Fibroblast of skin of back (primary cell): ENCODE measurements around the gene NOL4L.

ENCODE experiments used
- DNase-seq: peaks from one replicate; pipeline ENCODE4 v3.0.0-alpha.2; 2013

The NOL4L gene

GRCh38 chr20:32560482-32560988 is 24.6 kb downstream of the NOL4L start:
- DNase-seq = no peak

GRCh38 chr20:32559753-32560380 is 25.3 kb downstream of the NOL4L start:
- no peak for DNase-seq

GRCh38 chr20:32559205-32559752 is 25.9 kb downstream of the NOL4L start:
- no peak for DNase-seq

- DNase-seq = no peak
Observed at GRCh38 chr20:32558526-32558925, 26.6 kb downstream of the NOL4L start.

GRCh38 chr20:32557319-32557718 is 27.8 kb downstream of the NOL4L start:
- no peak for DNase-seq

- DNase-seq = no peak
Observed at GRCh38 chr20:32556312-32557184, 28.6 kb downstream of the NOL4L start.

GRCh38 chr20:32555584-32555983 is 29.5 kb downstream of the NOL4L start:
- no peak for DNase-seq

- no peak for DNase-seq
Observed at GRCh38 chr20:32554965-32555289, 30.2 kb downstream of the NOL4L start.

GRCh38 chr20:32553618-32554017 is 31.5 kb downstream of the NOL4L start:
- DNase-seq = no peak

- DNase-seq = no peak
Observed at GRCh38 chr20:32551693-32552092, 33.4 kb downstream of the NOL4L start.

GRCh38 chr20:32549842-32550241 is 35.3 kb downstream of the NOL4L start:
- DNase-seq = no peak

- DNase-seq = no peak
Observed at GRCh38 chr20:32547753-32548034, 37.4 kb downstream of the NOL4L start.

- no peak for DNase-seq
Observed at GRCh38 chr20:32546918-32547752, 38.0 kb downstream of the NOL4L start.

GRCh38 chr20:32544893-32545840 is 40.0 kb downstream of the NOL4L start:
- DNase-seq = peak; percentile 84

GRCh38 chr20:32544260-32544722 is 40.8 kb downstream of the NOL4L start:
- no peak for DNase-seq

GRCh38 chr20:32543570-32544259 is 41.4 kb downstream of the NOL4L start:
- no peak for DNase-seq

GRCh38 chr20:32542259-32542615 is 42.9 kb downstream of the NOL4L start:
- DNase-seq = no peak

GRCh38 chr20:32541323-32542258 is 43.5 kb downstream of the NOL4L start:
- DNase-seq = no peak

GRCh38 chr20:32539817-32540675 is 45.1 kb downstream of the NOL4L start:
- DNase-seq = no peak
